Measurements from ENCODE around the gene CCDC92. TPM values are rescaled to one million over a fixed set of nuclear protein-coding genes. Genes with fewer than 3 reads are reported as not detected.

CCDC92 gene
- total RNA-seq, 2 donors from 2014 or later, result 19.7 to 25.1 TPM

DNA sequence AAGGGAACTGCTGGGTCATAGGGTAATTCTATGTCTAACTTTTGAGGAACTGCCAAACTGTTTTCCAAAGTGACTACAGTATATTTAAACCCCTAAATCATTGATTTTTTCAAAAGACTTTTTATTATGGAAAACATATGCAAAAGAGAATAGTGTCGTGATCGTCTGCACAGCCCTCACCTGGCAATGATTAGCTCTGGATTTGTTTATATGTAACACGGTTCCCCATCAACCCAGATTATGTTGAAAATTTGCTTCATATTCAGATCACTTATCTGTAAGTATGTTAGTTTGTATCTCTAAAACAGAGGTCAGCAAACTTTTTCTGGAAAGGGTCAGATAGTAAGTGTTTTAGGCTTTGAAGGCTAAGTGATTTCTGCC lies 52.7 kb downstream of the CCDC92 start:
- H3K27me3 ChIP-seq, result no peaks in the 10 kb centered on the region
- H3K4me3 ChIP-seq, result no peak overlapping the region
- intact Hi-C loops (cut with DNase I), result no loop called here
- no peaks in the 10 kb centered on the region for H3K4me1 ChIP-seq
- WGBS, 2 donors, result 42 to 57% methylated on average over 3 of the region's 3 CpGs
- TF ChIP-seq, protein P1, sequence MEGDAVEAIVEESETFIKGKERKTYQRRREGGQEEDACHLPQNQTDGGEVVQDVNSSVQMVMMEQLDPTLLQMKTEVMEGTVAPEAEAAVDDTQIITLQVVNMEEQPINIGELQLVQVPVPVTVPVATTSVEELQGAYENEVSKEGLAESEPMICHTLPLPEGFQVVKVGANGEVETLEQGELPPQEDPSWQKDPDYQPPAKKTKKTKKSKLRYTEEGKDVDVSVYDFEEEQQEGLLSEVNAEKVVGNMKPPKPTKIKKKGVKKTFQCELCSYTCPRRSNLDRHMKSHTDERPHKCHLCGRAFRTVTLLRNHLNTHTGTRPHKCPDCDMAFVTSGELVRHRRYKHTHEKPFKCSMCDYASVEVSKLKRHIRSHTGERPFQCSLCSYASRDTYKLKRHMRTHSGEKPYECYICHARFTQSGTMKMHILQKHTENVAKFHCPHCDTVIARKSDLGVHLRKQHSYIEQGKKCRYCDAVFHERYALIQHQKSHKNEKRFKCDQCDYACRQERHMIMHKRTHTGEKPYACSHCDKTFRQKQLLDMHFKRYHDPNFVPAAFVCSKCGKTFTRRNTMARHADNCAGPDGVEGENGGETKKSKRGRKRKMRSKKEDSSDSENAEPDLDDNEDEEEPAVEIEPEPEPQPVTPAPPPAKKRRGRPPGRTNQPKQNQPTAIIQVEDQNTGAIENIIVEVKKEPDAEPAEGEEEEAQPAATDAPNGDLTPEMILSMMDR (IDR thresholded peaks at IDR 0.05), result no peak
- no peak for TF ChIP-seq POLR2A (IDR thresholded peaks at IDR 0.05)
- DNase-seq (no peak), ATAC-seq (no peak)
- no peaks in the 10 kb centered on the region for H3K9me3 ChIP-seq
- no peaks in the 10 kb centered on the region for H3K36me3 ChIP-seq (replicated peaks in 1 of 2; ENCODE audit: insufficient read depth in 1 of 2, low read depth in 2 of 2)
- no peak overlapping the region for H3K27ac ChIP-seq

DNA sequence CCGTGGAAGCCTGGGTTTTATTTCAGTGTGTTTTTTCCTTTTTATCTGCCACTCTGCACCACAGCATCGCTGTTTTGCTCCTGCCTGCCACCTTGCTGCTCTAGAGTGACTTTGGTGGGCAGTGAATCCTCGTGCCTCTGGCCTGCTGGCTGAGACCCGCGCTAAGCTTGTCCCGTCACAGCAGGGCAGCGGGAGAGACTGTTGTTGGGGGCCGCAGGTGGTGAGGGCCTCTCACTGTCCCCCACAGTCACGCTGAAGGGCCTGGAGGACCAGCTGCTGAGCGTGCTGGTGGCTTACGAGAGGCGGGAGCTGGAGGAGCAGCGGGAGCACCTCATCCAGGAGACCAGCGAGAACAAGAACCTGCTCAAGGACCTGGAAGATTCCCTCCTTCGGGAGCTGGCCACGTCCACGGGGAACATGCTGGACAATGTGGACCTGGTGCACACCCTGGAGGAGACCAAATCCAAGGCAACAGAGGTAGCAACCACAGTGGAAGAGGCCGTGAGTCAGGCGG lies 55.2 kb downstream of the CCDC92 start:
- WGBS, 2 donors, result 72 to 77% methylated on average over 15 to 19 of the region's 19 CpGs
- no peak for ATAC-seq
- TF ChIP-seq, protein P1 (IDR thresholded peaks at IDR 0.05), result no peak
- no peak for TF ChIP-seq POLR2A (IDR thresholded peaks at IDR 0.05)
- intact Hi-C loops (cut with DNase I), result no loop called here
- no peak overlapping the region for H3K4me3 ChIP-seq
- no peaks in the 10 kb centered on the region for H3K9me3 ChIP-seq
- no peak for DNase-seq
- no peaks in the 10 kb centered on the region for H3K4me1 ChIP-seq
- no peak overlapping the region for H3K27ac ChIP-seq
- H3K36me3 ChIP-seq (replicated peaks in 1 of 2; ENCODE audit: insufficient read depth in 1 of 2, low read depth in 2 of 2), result no peaks in the 10 kb centered on the region
- H3K27me3 ChIP-seq, result no peaks in the 10 kb centered on the region

DNA sequence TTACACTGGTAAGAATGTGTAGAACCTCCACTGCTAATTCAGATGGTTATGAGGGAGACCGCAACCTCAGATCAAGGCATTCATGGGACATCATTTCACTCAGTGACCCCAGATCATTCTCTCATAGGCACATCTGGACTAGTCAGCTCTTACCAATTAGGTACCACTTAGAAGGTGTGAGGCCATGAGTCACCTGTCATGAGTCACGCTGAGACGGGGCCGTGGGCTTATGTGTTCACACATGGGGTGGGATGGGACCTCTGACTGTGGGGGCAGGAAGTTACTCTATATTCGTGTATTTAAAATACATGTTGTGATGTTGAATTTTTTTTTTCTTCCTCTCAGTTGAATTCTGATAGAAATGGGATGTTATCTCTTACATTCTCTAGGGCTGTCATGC lies 55.9 kb downstream of the CCDC92 start:
- ATAC-seq (no peak), DNase-seq (no peak)
- Histone ChIP-seq H3K9me3 (no peaks in the 10 kb centered on the region), H3K4me1 (no peaks in the 10 kb centered on the region), H3K27me3 (no peaks in the 10 kb centered on the region), H3K27ac (no peak overlapping the region), H3K4me3 (no peak overlapping the region), H3K36me3 (replicated peaks in 1 of 2; ENCODE audit: insufficient read depth in 1 of 2, low read depth in 2 of 2) (no peaks in the 10 kb centered on the region)
- intact Hi-C loops (cut with DNase I), result no loop called here
- TF ChIP-seq, protein P1 (IDR thresholded peaks at IDR 0.05), result no peak
- no peak for TF ChIP-seq POLR2A (IDR thresholded peaks at IDR 0.05)
- 71 to 74% methylated on average over 5 of the region's 5 CpGs for WGBS, 2 donors

DNA sequence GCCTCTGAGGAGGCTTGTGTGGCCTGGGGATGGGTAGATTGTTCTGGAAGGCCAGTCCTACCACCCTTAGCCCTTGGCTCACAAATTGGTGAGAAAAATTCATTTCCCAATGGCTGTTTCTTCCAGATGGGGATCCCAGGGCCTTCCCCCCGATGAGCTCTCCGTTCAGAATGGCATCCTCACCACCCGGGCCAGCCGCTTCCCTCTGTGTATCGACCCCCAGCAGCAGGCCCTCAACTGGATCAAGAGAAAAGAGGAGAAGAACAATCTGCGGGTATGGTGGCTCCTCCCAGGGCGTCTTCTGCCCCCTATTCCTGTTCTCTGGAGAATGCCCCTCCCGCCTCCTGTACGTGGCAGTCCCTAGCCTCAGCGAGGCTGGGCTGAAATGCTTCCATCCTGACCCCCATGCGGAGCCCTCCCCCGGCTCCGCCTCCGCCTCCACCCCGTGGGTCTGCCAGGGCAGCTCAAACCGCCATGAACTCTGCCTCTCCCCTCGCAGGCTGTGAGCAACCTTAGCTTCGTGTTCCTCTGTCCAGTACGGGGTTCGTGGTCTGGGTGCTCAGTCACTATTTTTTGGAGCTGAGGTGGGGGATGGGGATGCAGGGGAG lies 57.8 kb downstream of the CCDC92 start:
- WGBS, 2 donors, result 51 to 61% methylated on average over 13 to 20 of the region's 20 CpGs
- intact Hi-C loops (cut with DNase I), result no loop called here
- Histone ChIP-seq H3K36me3 (replicated peaks in 1 of 2; ENCODE audit: insufficient read depth in 1 of 2, low read depth in 2 of 2) (no peaks in the 10 kb centered on the region), H3K27ac (no peak overlapping the region), H3K4me3 (no peak overlapping the region), H3K4me1 (no peaks in the 10 kb centered on the region), H3K27me3 (no peaks in the 10 kb centered on the region), H3K9me3 (no peaks in the 10 kb centered on the region)
- no peak for ATAC-seq
- TF ChIP-seq, protein P1 (IDR thresholded peaks at IDR 0.05), result no peak
- TF ChIP-seq POLR2A (IDR thresholded peaks at IDR 0.05), result no peak
- no peak for DNase-seq

Data from body of pancreas (tissue), 4 donors.